HCT116 (cell line): ENCODE results near the gene TBP. TPM values are rescaled to one million over a fixed set of nuclear protein-coding genes. Genes with fewer than 3 reads are reported as not detected.

Source experiments
- ATAC-seq: fragments of 200-7000 bp; cut with Tn5 transposase; 2 replicates; pipeline ENCODE4 v1.9.1; 2020; ENCODE audit warnings: mild to moderate bottlenecking, moderate library complexity
- BruUV-seq: library from RNA; stranded (reverse); fragments of 400-500 nt; replicated peaks from 2 replicates; lab custom pipeline; 2021; lab: Mats Ljungman, UMichigan
- CTCF ChIA-PET: fragments of 300-600 bp; sonication (Branson Sonifier 250); formaldehyde crosslinking; loops from one replicate; lab custom pipeline; 2021; ENCODE audit warnings: antibody characterized with exemption; lab: Charles Lee
- POLR2A ChIA-PET: fragments of 300-600, 350-600 bp; sonication (Branson Sonifier 250); formaldehyde crosslinking; loops from one replicate; lab custom pipeline; 2021; ENCODE audit warnings: antibody characterized with exemption; lab: Charles Lee
- RAD21 ChIA-PET, 2 experiments: fragments of 300-600 bp; sonication (Branson Sonifier 250); formaldehyde crosslinking; loops; one replicate each; lab custom pipeline; 2023; ENCODE audit warnings: low total read pairs in 2 of 2; ENCODE audit not compliant: uncharacterized antibody in 2 of 2, unreplicated experiment in 2 of 2, low non-redundant PET in 1 of 2; lab: Charles Lee
- DNase-seq: peaks from one replicate; pipeline ENCODE4 v3.0.0-alpha.2; 2010; ENCODE audit warnings: low read depth, low spot score
- H2AFZ ChIP-seq: fragments of 200-600 bp; shearing (Covaris generic), sonication (generic); 2 replicates; pipeline ENCODE4 v1.6.1; 2017; ENCODE audit warnings: low read depth, mixed run types, mixed read lengths, antibody characterized with exemption, low read length; ENCODE audit not compliant: poor library complexity, severe bottlenecking
- H3K27ac ChIP-seq: 2 replicates; pipeline ENCODE4 v1.5.1; 2012; ENCODE audit warnings: low read depth, low read length
- H3K27me3 ChIP-seq: fragments of 200-600 bp; sonication (generic); 2 replicates; pipeline ENCODE4 v1.6.1; 2016; ENCODE audit warnings: mixed run types, low read length, mixed read lengths; ENCODE audit not compliant: insufficient read depth
- H3K36me3 ChIP-seq, 2 experiments: fragments of 200-500 bp in 1 of 2; fragments of 200-600 bp in 1 of 2; sonication (Bioruptor generic) in 1 of 2; sonication (generic) in 1 of 2; 2 replicates each; pipeline versions ENCODE4 v1.5.1 to v1.6.1; 2014 to 2016; ENCODE audit warnings: low read length in 2 of 2, inconsistent platforms in 1 of 2, mixed read lengths in 1 of 2, mixed run types in 1 of 2; ENCODE audit not compliant: insufficient read depth in 2 of 2, control insufficient read depth in 1 of 2
- H3K4me1 ChIP-seq, 2 experiments: fragments of 200-600 bp in 1 of 2; sonication (generic) in 1 of 2; 2 replicates each; pipeline versions ENCODE4 v1.5.1 to v1.6.1; 2012 to 2017; ENCODE audit warnings: low read length in 2 of 2, inconsistent platforms in 1 of 2, mild to moderate bottlenecking in 1 of 2, mixed read lengths in 1 of 2, mixed run types in 1 of 2, moderate library complexity in 1 of 2; ENCODE audit not compliant: insufficient read depth in 2 of 2, control insufficient read depth in 1 of 2
- H3K4me2 ChIP-seq: fragments of 200-600 bp; sonication (generic); 2 replicates; pipeline ENCODE4 v1.6.1; 2017; ENCODE audit warnings: mixed run types, low read length, mixed read lengths
- H3K4me3 ChIP-seq, 2 experiments: fragments of 200-600 bp in 1 of 2; sonication (generic) in 1 of 2; replicated peaks in 1 of 2; 2 replicates each; pipeline ENCODE4 v1.5.1; 2011 to 2016; ENCODE audit warnings: low read length in 2 of 2, control low read depth in 1 of 2, low read depth in 1 of 2, mild to moderate bottlenecking in 1 of 2, mixed read lengths in 1 of 2, mixed run types in 1 of 2
- H3K79me2 ChIP-seq: fragments of 200-600 bp; sonication (generic); 2 replicates; pipeline ENCODE4 v1.6.1; 2017; ENCODE audit warnings: mild to moderate bottlenecking, mixed run types, low read length, moderate library complexity, mixed read lengths; ENCODE audit not compliant: insufficient read depth
- H3K9ac ChIP-seq: fragments of 200-600 bp; sonication (generic); 2 replicates; pipeline ENCODE4 v1.6.1; 2016; ENCODE audit warnings: low read length, mixed read lengths
- H3K9me2 ChIP-seq: fragments of 200-600 bp; sonication (generic), shearing (Covaris generic); 2 replicates; pipeline ENCODE4 v1.6.1; 2017; ENCODE audit warnings: mixed run types, mild to moderate bottlenecking, moderate library complexity; ENCODE audit not compliant: insufficient read depth
- H3K9me3 ChIP-seq, 2 experiments: fragments of 200-500 bp in 1 of 2; fragments of 200-600 bp in 1 of 2; sonication (Bioruptor generic) in 1 of 2; sonication (generic) in 1 of 2; 2 replicates each; pipeline ENCODE4 v1.6.1; 2014 to 2017; ENCODE audit warnings: low read length in 2 of 2, mixed read lengths in 2 of 2, inconsistent platforms in 1 of 2, low read depth in 1 of 2, mild to moderate bottlenecking in 1 of 2, mixed run types in 1 of 2, moderate library complexity in 1 of 2; ENCODE audit not compliant: control insufficient read depth in 1 of 2, insufficient read depth in 1 of 2
- H4K20me1 ChIP-seq: fragments of 200-600 bp; sonication (generic), shearing (Covaris generic); 2 replicates; pipeline ENCODE4 v1.6.1; 2017; ENCODE audit warnings: mixed run types, mild to moderate bottlenecking, moderate library complexity; ENCODE audit not compliant: insufficient read depth
- ATF3 ChIP-seq: IDR thresholded peaks from 2 replicates; pipeline ENCODE4 v1.6.1; 2012
- CBX3 ChIP-seq: IDR thresholded peaks from 2 replicates; pipeline ENCODE4 v1.6.1; 2012; ENCODE audit warnings: low read depth
- CEBPB ChIP-seq: IDR thresholded peaks from 2 replicates; pipeline ENCODE4 v1.6.1; 2012; ENCODE audit warnings: low read depth
- CTCF ChIP-seq, 3 experiments: fragments of 200-600 bp in 1 of 3; sonication (generic) in 1 of 3; IDR thresholded peaks in 2 of 3; conservative IDR thresholded peaks in 1 of 3; 2 replicates each; pipeline ENCODE4 v1.5.1; 2012 to 2017; ENCODE audit warnings: low read depth in 2 of 3, low read length in 2 of 3, antibody characterized with exemption in 1 of 3, borderline replicate concordance in 1 of 3, control low read depth in 1 of 3, mild to moderate bottlenecking in 1 of 3, mixed read lengths in 1 of 3, mixed run types in 1 of 3, moderate library complexity in 1 of 3; ENCODE audit not compliant: insufficient read depth in 1 of 3
- EGR1 ChIP-seq: IDR thresholded peaks from 2 replicates; pipeline ENCODE4 v1.6.1; 2012; ENCODE audit warnings: low read depth
- ELF1 ChIP-seq: IDR thresholded peaks from 2 replicates; pipeline ENCODE4 v1.6.1; 2012; ENCODE audit warnings: low read depth, borderline replicate concordance
- EZH2 ChIP-seq: fragments of 200-600 bp; sonication (generic); IDR thresholded peaks from 2 replicates; pipeline ENCODE4 v1.6.1; 2017; ENCODE audit warnings: antibody characterized with exemption, mixed run types
- FOSL1 ChIP-seq: IDR thresholded peaks from 2 replicates; pipeline ENCODE4 v1.6.1; 2012; ENCODE audit warnings: low read depth
- MAX ChIP-seq: IDR thresholded peaks from 2 replicates; pipeline ENCODE4 v1.6.1; 2012
- POLR2AphosphoS5 ChIP-seq: IDR thresholded peaks from 2 replicates; pipeline ENCODE4 v1.6.1; 2011; ENCODE audit warnings: mild to moderate bottlenecking, low read depth, low read length, moderate library complexity
- RAD21 ChIP-seq: IDR thresholded peaks from 2 replicates; pipeline ENCODE4 v1.6.1; 2012; ENCODE audit warnings: low read depth, mild to moderate bottlenecking
- REST ChIP-seq: IDR thresholded peaks from 2 replicates; pipeline ENCODE4 v1.6.1; 2012; ENCODE audit warnings: low read depth
- SIN3A ChIP-seq: IDR thresholded peaks from 2 replicates; pipeline ENCODE4 v1.6.1; 2012; ENCODE audit warnings: low read depth
- SP1 ChIP-seq: IDR thresholded peaks from 2 replicates; pipeline ENCODE4 v1.6.1; 2012; ENCODE audit warnings: low read depth
- SRF ChIP-seq: IDR thresholded peaks from 2 replicates; pipeline ENCODE4 v1.6.1; 2012; ENCODE audit warnings: low read depth
- TCF7L2 ChIP-seq: IDR thresholded peaks from 2 replicates; pipeline ENCODE4 v1.7.0; 2011; ENCODE audit warnings: borderline replicate concordance, inconsistent platforms; ENCODE audit not compliant: insufficient read depth, insufficient read length; ENCODE audit errors: extremely low read depth
- YY1 ChIP-seq: IDR thresholded peaks from 2 replicates; pipeline ENCODE4 v1.6.1; 2011; ENCODE audit warnings: low read length, low read depth, moderate library complexity, mild to moderate bottlenecking; ENCODE audit not compliant: insufficient replicate concordance; ENCODE audit errors: extremely low read depth
- ZBTB33 ChIP-seq: IDR thresholded peaks from 2 replicates; pipeline ENCODE4 v1.6.1; 2011; ENCODE audit warnings: mild to moderate bottlenecking, low read length, moderate library complexity; ENCODE audit not compliant: insufficient replicate concordance; ENCODE audit errors: extremely low read depth
- ZFX ChIP-seq: fragments of 450-650 bp; IDR thresholded peaks from 2 replicates; pipeline ENCODE4 v1.6.1; 2017
- ZNF274 ChIP-seq: fragments of 200-500 bp; sonication (Bioruptor generic); IDR thresholded peaks from 2 replicates; pipeline ENCODE4 v1.6.1; 2014; ENCODE audit warnings: mild to moderate bottlenecking, low read depth, low read length, inconsistent platforms
- intact Hi-C: fragments of 100-400 bp; cut with micrococcal nuclease; formaldehyde crosslinking; loops from 2 replicates; pipeline ENCODE4 v1.10.0; 2022
- total RNA-seq: library from RNA; stranded (reverse); gene quantifications from one replicate; pipeline ENCODE4 v1.2.1, GENCODE V29; 2021; ENCODE audit not compliant: unreplicated experiment

TBP gene
- total RNA-seq, 1 experiment from 2014 or later, result 22.7 TPM

GRCh38 chr6:170584954-170585498 is 30.9 kb downstream of the TBP start:
- TF ChIP-seq ATF3, result no peak
- no peak for TF ChIP-seq EZH2
- TF ChIP-seq ZNF274, result no peak
- no peak for TF ChIP-seq CEBPB
- no peak for TF ChIP-seq SRF
- no peak for TF ChIP-seq YY1
- TF ChIP-seq REST, result no peak
- TF ChIP-seq MAX, result no peak
- no peak for TF ChIP-seq POLR2AphosphoS5
- no peak for TF ChIP-seq FOSL1
- TF ChIP-seq SP1, result no peak
- TF ChIP-seq SIN3A, result no peak
- TF ChIP-seq TCF7L2, result no peak
- TF ChIP-seq ZFX, result no peak
- no peak for TF ChIP-seq CTCF (IDR thresholded peaks at IDR 0.05 in 2 of 3, conservative IDR thresholded peaks at IDR 0.05 in 1 of 3; ENCODE audit: borderline replicate concordance in 1 of 3, insufficient read depth in 1 of 3, low read depth in 2 of 3, low read length in 2 of 3)
- no peak for TF ChIP-seq CBX3
- no peak for TF ChIP-seq RAD21
- no peak for TF ChIP-seq EGR1
- TF ChIP-seq ZBTB33, result no peak
- no peak for TF ChIP-seq ELF1

More at GRCh38 chr6:170584954-170585498, 30.9 kb downstream of the TBP start:
- BruUV-seq, result TSS peak; percentile 84
- Histone ChIP-seq H3K9me3 (no peaks in the 10 kb centered on the region; a peak in 1 of 4 replicates), H3K4me2 (peak overlapping the region; percentile 95), H3K9ac (peak overlapping the region; percentile 89), H3K27me3 (no peaks in the 10 kb centered on the region), H3K27ac (peak overlapping the region; percentile 82), H2AFZ (peak overlapping the region; percentile 77), H3K36me3 (peaks cover 12 to 22% of the 10 kb centered on the region in 2 experiments; a peak in 2 of 4 replicates), H3K79me2 (peaks cover 37% of the 10 kb centered on the region), H3K4me1 (peaks cover 0 to 14% of the 10 kb centered on the region in 2 experiments; a peak in 1 of 4 replicates), H3K4me3 (peak overlapping the region; percentile 81 to 97), H3K9me2 (no peaks in the 10 kb centered on the region), H4K20me1 (no peaks in the 10 kb centered on the region)
- intact Hi-C loops, result no loop called here
- ATAC-seq (peak; percentile 33), DNase-seq (no peak)
- ChIA-PET RAD21 (no interaction called here), POLR2A (interaction anchor here (1.4 kb wide), 1 partner anchor 10 kb away, joined by 5 read pairs; no protein-coding TSS in a partner anchor), CTCF (interaction anchor here (1.6 kb wide), 1 partner anchor 10 kb away, joined by 7 read pairs; no protein-coding TSS in a partner anchor)
